Neutrophil (primary cell): ENCODE data around the gene C17orf113.

ENCODE experiments used
- H3K27ac ChIP-seq: fragments of 200-600 bp; sonication (generic); 2 replicates; pipeline ENCODE4 v1.5.1; 2016; ENCODE audit warnings: mild to moderate bottlenecking, moderate library complexity
- H3K27me3 ChIP-seq: fragments of 200-600 bp; sonication (generic); 2 replicates; pipeline ENCODE4 v1.6.0; 2016; ENCODE audit warnings: mild to moderate bottlenecking
- H3K36me3 ChIP-seq: fragments of 200-600 bp; sonication (generic); 2 replicates; pipeline ENCODE4 v1.5.1; 2017
- H3K4me1 ChIP-seq, 2 experiments: fragments of 200-600 bp in 1 of 2; sonication (generic) in 1 of 2; 1 replicate in 1 of 2; 2 replicates in 1 of 2; pipeline versions ENCODE4 v1.5.1 to v1.6.1; 2013 to 2016; ENCODE audit warnings: low read depth in 1 of 2, low read length in 1 of 2, mild to moderate bottlenecking in 1 of 2, moderate library complexity in 1 of 2; ENCODE audit not compliant: control insufficient read depth in 1 of 2, insufficient read depth in 1 of 2
- H3K4me3 ChIP-seq, 2 experiments: fragments of 200-600 bp in 1 of 2; sonication (generic) in 1 of 2; 1 replicate in 1 of 2; 2 replicates in 1 of 2; pipeline ENCODE4 v1.5.1; 2013 to 2016; ENCODE audit warnings: low read depth in 1 of 2, low read length in 1 of 2, mild to moderate bottlenecking in 1 of 2, moderate library complexity in 1 of 2
- H3K9me3 ChIP-seq: fragments of 200-600 bp; sonication (generic); 2 replicates; pipeline ENCODE4 v1.5.1; 2016
- CTCF ChIP-seq: fragments of 200-600 bp; sonication (generic); IDR thresholded peaks from 2 replicates; pipeline ENCODE4 v1.5.1; 2016; ENCODE audit warnings: antibody characterized with exemption

Gene C17orf113

GRCh38 chr17:42047343-42047742 is 3.1 kb downstream of the C17orf113 start:
- H3K27me3 ChIP-seq = peaks cover 40% of the 10 kb centered on the region
- H3K27ac ChIP-seq = no peak overlapping the region
- no peaks in the 10 kb centered on the region for H3K9me3 ChIP-seq
- TF ChIP-seq CTCF = no peak
- no peak overlapping the region for H3K4me3 ChIP-seq
- no peaks in the 10 kb centered on the region for H3K36me3 ChIP-seq
- peaks cover 10 to 11% of the 10 kb centered on the region in 2 experiments for H3K4me1 ChIP-seq

- Histone ChIP-seq H3K4me3 (no peak overlapping the region), H3K27me3 (peaks cover 28% of the 10 kb centered on the region), H3K27ac (no peak overlapping the region), H3K9me3 (no peaks in the 10 kb centered on the region), H3K36me3 (no peaks in the 10 kb centered on the region), H3K4me1 (peaks cover 6 to 7% of the 10 kb centered on the region in 2 experiments)
- no peak for TF ChIP-seq CTCF
Measured at GRCh38 chr17:42045719-42046118, 4.7 kb downstream of the C17orf113 start.

- peaks cover 33% of the 10 kb centered on the region for H3K27me3 ChIP-seq
- no peaks in the 10 kb centered on the region for H3K9me3 ChIP-seq
- no peak overlapping the region for H3K4me3 ChIP-seq
- no peak overlapping the region for H3K27ac ChIP-seq
- TF ChIP-seq CTCF = no peak
- peaks cover 0 to 8% of the 10 kb centered on the region in 2 experiments for H3K4me1 ChIP-seq
- no peaks in the 10 kb centered on the region for H3K36me3 ChIP-seq
Measured at GRCh38 chr17:42042598-42043319, 7.6 kb downstream of the C17orf113 start.

- no peak for TF ChIP-seq CTCF
- H3K27ac ChIP-seq = no peak overlapping the region
- H3K36me3 ChIP-seq = no peaks in the 10 kb centered on the region
- H3K4me3 ChIP-seq = no peak overlapping the region
- peaks cover 33% of the 10 kb centered on the region for H3K27me3 ChIP-seq
- no peaks in the 10 kb centered on the region for H3K9me3 ChIP-seq
- peaks cover 0 to 8% of the 10 kb centered on the region in 2 experiments for H3K4me1 ChIP-seq
Measured at GRCh38 chr17:42041619-42042018, 8.8 kb downstream of the C17orf113 start.

- H3K27me3 ChIP-seq = peaks cover 33% of the 10 kb centered on the region
- TF ChIP-seq CTCF = no peak
- no peaks in the 10 kb centered on the region for H3K9me3 ChIP-seq
- H3K27ac ChIP-seq = no peak overlapping the region
- H3K36me3 ChIP-seq = no peaks in the 10 kb centered on the region
- H3K4me3 ChIP-seq = no peak overlapping the region
- H3K4me1 ChIP-seq = peaks cover 0 to 8% of the 10 kb centered on the region in 2 experiments
Measured at GRCh38 chr17:42040818-42041217, 9.6 kb downstream of the C17orf113 start.
